ENCODE data around the gene RHOXF1.

DNA sequence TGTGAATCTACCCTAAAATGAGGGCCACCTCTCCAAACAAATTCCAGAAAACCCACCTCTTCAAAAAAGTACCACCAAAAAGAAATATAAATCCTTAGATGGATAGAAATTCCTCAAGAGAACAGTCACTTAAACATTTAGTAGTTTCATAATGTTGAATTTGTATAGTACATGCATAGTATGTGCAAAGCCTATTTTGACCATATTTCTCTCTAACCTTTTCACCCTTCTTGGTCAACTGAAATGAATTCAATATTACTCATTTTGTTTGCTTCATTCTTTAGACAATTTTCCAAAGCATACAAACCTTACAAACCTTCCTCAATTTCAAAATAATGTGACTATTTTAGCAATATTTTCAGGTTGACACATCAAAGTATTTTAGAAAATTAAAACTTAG is 4.1 kb downstream of the RHOXF1 start:
- TF ChIP-seq POLR2AphosphoS5 (IDR thresholded peaks at IDR 0.05; ENCODE audit: insufficient read depth, low read depth, low read length) (no peak), EZH2 (IDR thresholded peaks at IDR 0.05; ENCODE audit: borderline replicate concordance, low read depth, low read length, severe bottlenecking) (no peak)
- TF ChIP-seq, protein P1, sequence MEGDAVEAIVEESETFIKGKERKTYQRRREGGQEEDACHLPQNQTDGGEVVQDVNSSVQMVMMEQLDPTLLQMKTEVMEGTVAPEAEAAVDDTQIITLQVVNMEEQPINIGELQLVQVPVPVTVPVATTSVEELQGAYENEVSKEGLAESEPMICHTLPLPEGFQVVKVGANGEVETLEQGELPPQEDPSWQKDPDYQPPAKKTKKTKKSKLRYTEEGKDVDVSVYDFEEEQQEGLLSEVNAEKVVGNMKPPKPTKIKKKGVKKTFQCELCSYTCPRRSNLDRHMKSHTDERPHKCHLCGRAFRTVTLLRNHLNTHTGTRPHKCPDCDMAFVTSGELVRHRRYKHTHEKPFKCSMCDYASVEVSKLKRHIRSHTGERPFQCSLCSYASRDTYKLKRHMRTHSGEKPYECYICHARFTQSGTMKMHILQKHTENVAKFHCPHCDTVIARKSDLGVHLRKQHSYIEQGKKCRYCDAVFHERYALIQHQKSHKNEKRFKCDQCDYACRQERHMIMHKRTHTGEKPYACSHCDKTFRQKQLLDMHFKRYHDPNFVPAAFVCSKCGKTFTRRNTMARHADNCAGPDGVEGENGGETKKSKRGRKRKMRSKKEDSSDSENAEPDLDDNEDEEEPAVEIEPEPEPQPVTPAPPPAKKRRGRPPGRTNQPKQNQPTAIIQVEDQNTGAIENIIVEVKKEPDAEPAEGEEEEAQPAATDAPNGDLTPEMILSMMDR (IDR thresholded peaks at IDR 0.05; ENCODE audit: extremely low read depth in 1 of 2, insufficient read depth in 1 of 2, low read depth in 1 of 2, low read length in 2 of 2) = no peak
